Neural progenitor cell (in vitro differentiated cells): ENCODE results near the gene OR6X1. TPM values are rescaled to one million over a fixed set of nuclear protein-coding genes. Genes with fewer than 3 reads are reported as not detected.
"Not testable (repeated sequence)": the region's sequence is repeated elsewhere in the genome, so short reads cannot be mapped to it uniquely, and the experiment has no call there.

ENCODE experiments used
- DNase-seq: peaks from one replicate; pipeline ENCODE4 v3.0.0-alpha.2; 2016; ENCODE audit warnings: low spot score
- H2AFZ ChIP-seq: fragments of 200-600 bp; sonication (generic); replicated peaks from 2 replicates; pipeline ENCODE4 v1.6.1; 2016; ENCODE audit warnings: antibody characterized with exemption
- H3F3A ChIP-seq: fragments of 200-600 bp; sonication (generic); 2 replicates; pipeline ENCODE4 v1.6.1; 2016; ENCODE audit warnings: antibody characterized with exemption, low read depth
- H3K27ac ChIP-seq: fragments of 200-600 bp; sonication (generic); 2 replicates; pipeline ENCODE4 v1.5.1; 2016; ENCODE audit warnings: mild to moderate bottlenecking
- H3K27me3 ChIP-seq: fragments of 200-600 bp; sonication (generic); 2 replicates; pipeline ENCODE4 v1.6.1; 2016; ENCODE audit warnings: mild to moderate bottlenecking, moderate library complexity
- H3K36me3 ChIP-seq: fragments of 200-600 bp; sonication (generic); 2 replicates; pipeline ENCODE4 v1.5.1; 2016
- H3K4me1 ChIP-seq: fragments of 200-600 bp; sonication (generic); 2 replicates; pipeline ENCODE4 v1.6.1; 2016; ENCODE audit warnings: mixed run types
- H3K4me2 ChIP-seq: fragments of 200-600 bp; sonication (generic); 2 replicates; pipeline ENCODE4 v1.6.1; 2016
- H3K4me3 ChIP-seq: fragments of 200-600 bp; sonication (generic); 2 replicates; pipeline ENCODE4 v1.5.1; 2016
- H3K79me2 ChIP-seq: fragments of 200-600 bp; sonication (generic); 2 replicates; pipeline ENCODE4 v1.6.1; 2016; ENCODE audit warnings: low read depth
- H3K9ac ChIP-seq: fragments of 200-600 bp; sonication (generic); 2 replicates; pipeline ENCODE4 v1.6.1; 2016
- H3K9me3 ChIP-seq: fragments of 200-600 bp; sonication (generic); 2 replicates; pipeline ENCODE4 v1.5.1; 2016; ENCODE audit warnings: low read depth
- H4K20me1 ChIP-seq: fragments of 200-600 bp; sonication (generic); 2 replicates; pipeline ENCODE4 v1.6.1; 2016; ENCODE audit warnings: low read depth
- H3K27ac Mint-ChIP-seq: 3 replicates; pipeline ENCODE4 v1.8.0; 2021; ENCODE audit warnings: mixed read lengths
- H3K27me3 Mint-ChIP-seq: 2 replicates; pipeline ENCODE4 v1.8.0; 2022; ENCODE audit warnings: low read depth, mild to moderate bottlenecking, inconsistent platforms, moderate library complexity, mixed read lengths; ENCODE audit not compliant: insufficient read depth
- H3K36me3 Mint-ChIP-seq: 3 replicates; pipeline ENCODE4 v1.8.0; 2021; ENCODE audit warnings: mixed read lengths
- H3K4me1 Mint-ChIP-seq: 3 replicates; pipeline ENCODE4 v1.8.0; 2021; ENCODE audit warnings: mixed read lengths
- H3K4me3 Mint-ChIP-seq: 3 replicates; pipeline ENCODE4 v1.8.0; 2021; ENCODE audit warnings: mild to moderate bottlenecking, moderate library complexity, mixed read lengths
- H3K9me3 Mint-ChIP-seq: 3 replicates; pipeline ENCODE4 v1.8.0; 2020; ENCODE audit warnings: mixed read lengths
- CTCF ChIP-seq: fragments of 200-600 bp; sonication (generic); IDR thresholded peaks from 2 replicates; pipeline ENCODE4 v1.5.1; 2017; ENCODE audit warnings: antibody characterized with exemption, mild to moderate bottlenecking
- EZH2 ChIP-seq: fragments of 200-600 bp; sonication (generic); IDR thresholded peaks from 2 replicates; pipeline ENCODE4 v1.6.1; 2017; ENCODE audit warnings: antibody characterized with exemption, mild to moderate bottlenecking, moderate library complexity
- EZH2phosphoT487 ChIP-seq: fragments of 200-600 bp; sonication (generic); IDR thresholded peaks from 2 replicates; pipeline ENCODE4 v1.6.1; 2017; ENCODE audit warnings: antibody characterized with exemption
- total RNA-seq: library from RNA; depleted of rRNA; stranded (reverse); fragments of >200 nt; gene quantifications from 2 replicates; pipeline ENCODE4 v1.2.3, GENCODE V29; 2015; ENCODE audit warnings: low replicate concordance

Gene OR6X1
- total RNA-seq, 1 donor from 2014 or later = not detected

GRCh38 chr11:123755344-123755743 is 1.0 kb upstream of the OR6X1 start:
- no peak for DNase-seq
- H3K4me1 Mint-ChIP-seq = no peaks in the 10 kb centered on the region
- Histone ChIP-seq H3K4me1 (no peaks in the 10 kb centered on the region), H2AFZ (no peak overlapping the region), H3K79me2 (no peaks in the 10 kb centered on the region), H3K9me3 (no peaks in the 10 kb centered on the region), H3K36me3 (no peaks in the 10 kb centered on the region), H3K4me3 (no peak overlapping the region), H3K27me3 (no peaks in the 10 kb centered on the region), H3K9ac (no peak overlapping the region), H4K20me1 (no peaks in the 10 kb centered on the region), H3F3A (no peaks in the 10 kb centered on the region), H3K4me2 (no peak overlapping the region), H3K27ac (no peak overlapping the region)
- no peaks in the 10 kb centered on the region for H3K36me3 Mint-ChIP-seq
- no peak overlapping the region for H3K4me3 Mint-ChIP-seq
- H3K9me3 Mint-ChIP-seq = no peaks in the 10 kb centered on the region
- H3K27me3 Mint-ChIP-seq = peaks cover 5% of the 10 kb centered on the region
- no peak overlapping the region for H3K27ac Mint-ChIP-seq
- TF ChIP-seq CTCF (no peak), EZH2phosphoT487 (no peak), EZH2 (no peak)

GRCh38 chr11:123753110-123753509 is 1.2 kb downstream of the OR6X1 start:
- no peak overlapping the region for H3K9ac ChIP-seq
- no peaks in the 10 kb centered on the region for H3K9me3 ChIP-seq
- H2AFZ ChIP-seq = no peak overlapping the region
- no peaks in the 10 kb centered on the region for H3K27me3 ChIP-seq
- H4K20me1 ChIP-seq = no peaks in the 10 kb centered on the region
- peaks cover 7% of the 10 kb centered on the region for H3K27me3 Mint-ChIP-seq
- no peaks in the 10 kb centered on the region for H3F3A ChIP-seq
- TF ChIP-seq EZH2 (no peak), EZH2phosphoT487 (no peak), CTCF (no peak)
- no peak overlapping the region for H3K4me3 Mint-ChIP-seq
- H3K4me1 ChIP-seq = no peaks in the 10 kb centered on the region
- no peaks in the 10 kb centered on the region for H3K4me1 Mint-ChIP-seq
- H3K4me2 ChIP-seq = no peak overlapping the region
- H3K36me3 ChIP-seq = no peaks in the 10 kb centered on the region
- DNase-seq = no peak
- H3K9me3 Mint-ChIP-seq = no peaks in the 10 kb centered on the region
- no peaks in the 10 kb centered on the region for H3K79me2 ChIP-seq
- H3K27ac ChIP-seq = no peak overlapping the region
- no peak overlapping the region for H3K27ac Mint-ChIP-seq
- no peaks in the 10 kb centered on the region for H3K36me3 Mint-ChIP-seq
- H3K4me3 ChIP-seq = no peak overlapping the region

GRCh38 chr11:123751781-123752180 is 2.5 kb downstream of the OR6X1 start:
- Mint-ChIP-seq H3K4me1 (no peaks in the 10 kb centered on the region), H3K4me3 (no peak overlapping the region), H3K9me3 (no peaks in the 10 kb centered on the region), H3K27ac (no peak overlapping the region), H3K27me3 (peaks cover 8% of the 10 kb centered on the region), H3K36me3 (no peaks in the 10 kb centered on the region)
- Histone ChIP-seq H3F3A (no peaks in the 10 kb centered on the region), H3K4me3 (no peak overlapping the region), H2AFZ (no peak overlapping the region), H3K9me3 (no peaks in the 10 kb centered on the region), H3K4me1 (no peaks in the 10 kb centered on the region), H3K9ac (no peak overlapping the region), H4K20me1 (no peaks in the 10 kb centered on the region), H3K36me3 (no peaks in the 10 kb centered on the region), H3K27ac (no peak overlapping the region), H3K79me2 (no peaks in the 10 kb centered on the region), H3K27me3 (no peaks in the 10 kb centered on the region), H3K4me2 (no peak overlapping the region)
- DNase-seq = no peak
- TF ChIP-seq CTCF (no peak), EZH2 (no peak), EZH2phosphoT487 (no peak)

GRCh38 chr11:123748349-123748748 is 6.0 kb downstream of the OR6X1 start:
- not testable (repeated sequence) for H3K36me3 Mint-ChIP-seq, H3K4me1 ChIP-seq, H3K36me3 ChIP-seq, H3K4me2 ChIP-seq, H3K27me3 ChIP-seq, H3K79me2 ChIP-seq, H3K27ac Mint-ChIP-seq, H4K20me1 ChIP-seq, H3K9me3 Mint-ChIP-seq, H2AFZ ChIP-seq, H3K9ac ChIP-seq, DNase-seq, H3K27ac ChIP-seq, H3F3A ChIP-seq, H3K4me3 Mint-ChIP-seq, H3K4me3 ChIP-seq, H3K9me3 ChIP-seq, H3K4me1 Mint-ChIP-seq, H3K27me3 Mint-ChIP-seq
